Measurements from ENCODE around the gene EXOC3L4.
A peak's percentile ranks its signal among the peaks of the same experiment; 100 is the strongest.
"Not testable (repeated sequence)": the region's sequence is repeated elsewhere in the genome, so short reads cannot be mapped to it uniquely, and the experiment has no call there.

The EXOC3L4 gene

GRCh38 chr14:103108749-103109207 is 14.3 kb downstream of the EXOC3L4 start:
- peak in 1 of 2 experiments; percentile 9 for DNase-seq

- peak in 1 of 2 experiments; percentile 57 for DNase-seq
These were observed 15.3 kb downstream of the EXOC3L4 start for GRCh38 chr14:103109535-103110441.

GRCh38 chr14:103110681-103111231 is 16.2 kb downstream of the EXOC3L4 start:
- no peak for DNase-seq

GRCh38 chr14:103111232-103111868 is 16.8 kb downstream of the EXOC3L4 start:
- no peak for DNase-seq

GRCh38 chr14:103112400-103113243 is 18.1 kb downstream of the EXOC3L4 start:
- DNase-seq = no peak

- DNase-seq = no peak
These were observed 18.8 kb downstream of the EXOC3L4 start for GRCh38 chr14:103113303-103113702.

- DNase-seq = no peak
These were observed 19.2 kb downstream of the EXOC3L4 start for GRCh38 chr14:103113774-103114173.

GRCh38 chr14:103115086-103115679 is 20.7 kb downstream of the EXOC3L4 start:
- not testable (repeated sequence) for DNase-seq

GRCh38 chr14:103115845-103116572 is 21.5 kb downstream of the EXOC3L4 start:
- DNase-seq = no peak

GRCh38 chr14:103116636-103117035 is 22.1 kb downstream of the EXOC3L4 start:
- DNase-seq = no peak

- DNase-seq = not testable (repeated sequence)
These were observed 23.0 kb downstream of the EXOC3L4 start for GRCh38 chr14:103117499-103117898.

- DNase-seq = no peak
These were observed 23.6 kb downstream of the EXOC3L4 start for GRCh38 chr14:103118018-103118662.

- no peak for DNase-seq
These were observed 24.3 kb downstream of the EXOC3L4 start for GRCh38 chr14:103118663-103119404.

GRCh38 chr14:103119527-103119926 is 25.0 kb downstream of the EXOC3L4 start:
- not testable (repeated sequence) for DNase-seq

GRCh38 chr14:103121121-103121845 is 26.8 kb downstream of the EXOC3L4 start:
- no peak for DNase-seq

GRCh38 chr14:103121846-103122584 is 27.5 kb downstream of the EXOC3L4 start:
- DNase-seq = no peak

- no peak for DNase-seq
These were observed 28.0 kb downstream of the EXOC3L4 start for GRCh38 chr14:103122585-103122946.

- DNase-seq = no peak
These were observed 28.6 kb downstream of the EXOC3L4 start, which contains the start of gene TNFAIP2 for GRCh38 chr14:103122947-103123633. Gene TNFAIP2 (plus strand): TSS chr14:103123461. CDS start chr14:103126458, 2,997 bp downstream.

All from SW 1271 (cell line).